Activated CD4-positive, alpha-beta T cell treated with anti-CD3 and anti-CD28 coated beads, Interleukin-2, amount 10 ng/mL, durations not matched to agents 24 days and 14 days (primary cell): ENCODE measurements around the gene HNRNPM. TPM values are rescaled to one million over a fixed set of nuclear protein-coding genes. Genes with fewer than 3 reads are reported as not detected.

Experiments
- DNase-seq: peaks from one replicate; pipeline ENCODE4 v3.0.0; 2022
- H3K27ac Mint-ChIP-seq: one replicate; pipeline ENCODE4 v1.8.0; 2022; ENCODE audit warnings: mild to moderate bottlenecking, mixed read lengths
- H3K27me3 Mint-ChIP-seq: one replicate; pipeline ENCODE4 v1.8.0; 2022; ENCODE audit warnings: mixed read lengths
- H3K36me3 Mint-ChIP-seq: one replicate; pipeline ENCODE4 v1.8.0; 2022; ENCODE audit warnings: low read depth, mild to moderate bottlenecking, mixed read lengths
- H3K4me1 Mint-ChIP-seq: one replicate; pipeline ENCODE4 v1.8.0; 2021; ENCODE audit warnings: mixed read lengths
- H3K4me3 Mint-ChIP-seq: one replicate; pipeline ENCODE4 v1.8.0; 2022; ENCODE audit warnings: mild to moderate bottlenecking, moderate library complexity, mixed read lengths
- H3K9me3 Mint-ChIP-seq: one replicate; pipeline ENCODE4 v1.8.0; 2021; ENCODE audit warnings: mixed read lengths
- intact Hi-C: fragments of 100-400 bp; cut with micrococcal nuclease; formaldehyde crosslinking; loops from one replicate; pipeline ENCODE4 v1.15.1; 2023
- total RNA-seq: library from RNA; stranded (reverse); gene quantifications from 2 replicates; pipeline ENCODE4 v1.2.3, GENCODE V29; 2022

HNRNPM gene
- total RNA-seq, 1 donor from 2014 or later = 349 TPM

- H3K27ac Mint-ChIP-seq = peak overlapping the region; percentile 87
- peaks cover 27% of the 10 kb centered on the region for H3K4me1 Mint-ChIP-seq
- H3K9me3 Mint-ChIP-seq = no peaks in the 10 kb centered on the region
- H3K36me3 Mint-ChIP-seq = peaks cover 29% of the 10 kb centered on the region
- peak; percentile 88 for DNase-seq
- intact Hi-C loops = loop anchor here (2.0 to 10.0 kb wide), 3 partner anchors 55 to 129 kb away; partner anchors contain the start of genes MYO1F, RAB11B and ZNF414
- no peaks in the 10 kb centered on the region for H3K27me3 Mint-ChIP-seq
- H3K4me3 Mint-ChIP-seq = peak overlapping the region; percentile 92
Measured at GRCh38 chr19:8445488-8446001, 770 bp downstream of the HNRNPM start.

- Mint-ChIP-seq H3K4me1 (peaks cover 30% of the 10 kb centered on the region), H3K27ac (peak overlapping the region; percentile 87), H3K9me3 (no peaks in the 10 kb centered on the region), H3K4me3 (peak overlapping the region; percentile 92), H3K36me3 (peaks cover 31% of the 10 kb centered on the region), H3K27me3 (no peaks in the 10 kb centered on the region)
- intact Hi-C loops = loop anchor here (10.0 kb wide), 1 partner anchor 129 kb away; the partner anchor contains the start of gene MYO1F
- no peak for DNase-seq
Measured at GRCh38 chr19:8446061-8446709, 1.4 kb downstream of the HNRNPM start.

GRCh38 chr19:8449830-8450229, 5.1 kb downstream of the HNRNPM start:
- Mint-ChIP-seq H3K36me3 (peaks cover 47% of the 10 kb centered on the region), H3K9me3 (no peaks in the 10 kb centered on the region), H3K4me3 (peak overlapping the region; percentile 5), H3K27ac (no peak overlapping the region), H3K27me3 (no peaks in the 10 kb centered on the region), H3K4me1 (peaks cover 50% of the 10 kb centered on the region)
- intact Hi-C loops = loop anchor here (10.0 kb wide), 1 partner anchor 125 kb away; the partner anchor contains the start of gene MYO1F
- DNase-seq = no peak

GRCh38 chr19:8451377-8451776, 6.6 kb downstream of the HNRNPM start:
- H3K27ac Mint-ChIP-seq = peak overlapping the region; percentile 11
- no peak overlapping the region for H3K4me3 Mint-ChIP-seq
- H3K36me3 Mint-ChIP-seq = peaks cover 44% of the 10 kb centered on the region
- H3K9me3 Mint-ChIP-seq = no peaks in the 10 kb centered on the region
- no peaks in the 10 kb centered on the region for H3K27me3 Mint-ChIP-seq
- intact Hi-C loops = no loop called here
- no peak for DNase-seq
- H3K4me1 Mint-ChIP-seq = peaks cover 51% of the 10 kb centered on the region

GRCh38 chr19:8451885-8452284, 7.1 kb downstream of the HNRNPM start:
- Mint-ChIP-seq H3K36me3 (peaks cover 49% of the 10 kb centered on the region), H3K4me3 (no peak overlapping the region), H3K9me3 (no peaks in the 10 kb centered on the region), H3K27me3 (no peaks in the 10 kb centered on the region), H3K4me1 (peaks cover 53% of the 10 kb centered on the region), H3K27ac (peak overlapping the region; percentile 54)
- DNase-seq = no peak
- intact Hi-C loops = no loop called here

- Mint-ChIP-seq H3K9me3 (no peaks in the 10 kb centered on the region), H3K4me1 (peaks cover 50% of the 10 kb centered on the region), H3K27ac (no peak overlapping the region), H3K4me3 (no peak overlapping the region), H3K36me3 (peaks cover 44% of the 10 kb centered on the region), H3K27me3 (no peaks in the 10 kb centered on the region)
- intact Hi-C loops = no loop called here
- no peak for DNase-seq
Measured at GRCh38 chr19:8452446-8453123, 7.8 kb downstream of the HNRNPM start.

GRCh38 chr19:8453616-8454015, 8.8 kb downstream of the HNRNPM start:
- Mint-ChIP-seq H3K9me3 (no peaks in the 10 kb centered on the region), H3K27ac (no peak overlapping the region), H3K27me3 (no peaks in the 10 kb centered on the region), H3K4me1 (peaks cover 56% of the 10 kb centered on the region), H3K36me3 (peaks cover 48% of the 10 kb centered on the region), H3K4me3 (no peak overlapping the region)
- DNase-seq = no peak
- intact Hi-C loops = no loop called here

GRCh38 chr19:8454218-8454617, 9.4 kb downstream of the HNRNPM start:
- Mint-ChIP-seq H3K4me1 (peaks cover 51% of the 10 kb centered on the region), H3K4me3 (no peak overlapping the region), H3K27me3 (no peaks in the 10 kb centered on the region), H3K36me3 (peaks cover 46% of the 10 kb centered on the region), H3K9me3 (no peaks in the 10 kb centered on the region), H3K27ac (no peak overlapping the region)
- no peak for DNase-seq
- intact Hi-C loops = no loop called here

- Mint-ChIP-seq H3K4me3 (no peak overlapping the region), H3K36me3 (peaks cover 46% of the 10 kb centered on the region), H3K4me1 (peaks cover 53% of the 10 kb centered on the region), H3K27ac (no peak overlapping the region), H3K27me3 (no peaks in the 10 kb centered on the region), H3K9me3 (no peaks in the 10 kb centered on the region)
- intact Hi-C loops = no loop called here
- no peak for DNase-seq
Measured at GRCh38 chr19:8455018-8455417, 10.2 kb downstream of the HNRNPM start.

GRCh38 chr19:8456064-8456463, 11.3 kb downstream of the HNRNPM start:
- no peaks in the 10 kb centered on the region for H3K9me3 Mint-ChIP-seq
- intact Hi-C loops = no loop called here
- no peak overlapping the region for H3K27ac Mint-ChIP-seq
- peaks cover 45% of the 10 kb centered on the region for H3K36me3 Mint-ChIP-seq
- H3K4me3 Mint-ChIP-seq = no peak overlapping the region
- H3K27me3 Mint-ChIP-seq = no peaks in the 10 kb centered on the region
- peaks cover 58% of the 10 kb centered on the region for H3K4me1 Mint-ChIP-seq
- no peak for DNase-seq

- Mint-ChIP-seq H3K4me3 (no peak overlapping the region), H3K27me3 (no peaks in the 10 kb centered on the region), H3K27ac (no peak overlapping the region), H3K9me3 (no peaks in the 10 kb centered on the region), H3K4me1 (peaks cover 50% of the 10 kb centered on the region), H3K36me3 (peaks cover 41% of the 10 kb centered on the region)
- no peak for DNase-seq
- intact Hi-C loops = no loop called here
Measured at GRCh38 chr19:8457209-8457608, 12.4 kb downstream of the HNRNPM start.

- peaks cover 49% of the 10 kb centered on the region for H3K4me1 Mint-ChIP-seq
- no peaks in the 10 kb centered on the region for H3K27me3 Mint-ChIP-seq
- no peak for DNase-seq
- no peak overlapping the region for H3K27ac Mint-ChIP-seq
- H3K4me3 Mint-ChIP-seq = no peak overlapping the region
- H3K36me3 Mint-ChIP-seq = peaks cover 42% of the 10 kb centered on the region
- no peaks in the 10 kb centered on the region for H3K9me3 Mint-ChIP-seq
- intact Hi-C loops = no loop called here
Measured at GRCh38 chr19:8457827-8458226, 13.1 kb downstream of the HNRNPM start.

- H3K36me3 Mint-ChIP-seq = peaks cover 44% of the 10 kb centered on the region
- H3K4me1 Mint-ChIP-seq = peaks cover 49% of the 10 kb centered on the region
- DNase-seq = no peak
- H3K27ac Mint-ChIP-seq = peak overlapping the region; percentile 51
- intact Hi-C loops = no loop called here
- H3K9me3 Mint-ChIP-seq = no peaks in the 10 kb centered on the region
- no peaks in the 10 kb centered on the region for H3K27me3 Mint-ChIP-seq
- H3K4me3 Mint-ChIP-seq = no peak overlapping the region
Measured at GRCh38 chr19:8458380-8458779, 13.6 kb downstream of the HNRNPM start.

- no peak overlapping the region for H3K4me3 Mint-ChIP-seq
- H3K4me1 Mint-ChIP-seq = peaks cover 45% of the 10 kb centered on the region
- no peak overlapping the region for H3K27ac Mint-ChIP-seq
- intact Hi-C loops = no loop called here
- no peaks in the 10 kb centered on the region for H3K27me3 Mint-ChIP-seq
- DNase-seq = no peak
- no peaks in the 10 kb centered on the region for H3K9me3 Mint-ChIP-seq
- peaks cover 43% of the 10 kb centered on the region for H3K36me3 Mint-ChIP-seq
Measured at GRCh38 chr19:8459095-8459494, 14.3 kb downstream of the HNRNPM start.
